DOHH2 (cell line): ENCODE measurements around the gene HOXB3.

Source experiments
- H3F3A ChIP-seq: fragments of 200-600 bp; sonication (generic), shearing (Covaris generic); 2 replicates; pipeline ENCODE4 v1.6.0; 2016; ENCODE audit warnings: antibody characterized with exemption, mild to moderate bottlenecking; ENCODE audit not compliant: control insufficient read depth, insufficient read depth
- H3K27ac ChIP-seq: fragments of 200-600 bp; sonication (generic); 2 replicates; pipeline ENCODE4 v1.5.1; 2014; ENCODE audit warnings: low read depth, mild to moderate bottlenecking, low read length, moderate library complexity
- H3K27me3 ChIP-seq: fragments of 200-600 bp; sonication (generic); 2 replicates; pipeline ENCODE4 v1.6.1; 2014; ENCODE audit warnings: mild to moderate bottlenecking, low read length, mixed read lengths; ENCODE audit not compliant: control insufficient read depth
- H3K36me3 ChIP-seq: fragments of 200-600 bp; sonication (generic); 2 replicates; pipeline ENCODE4 v1.6.1; 2014; ENCODE audit warnings: mild to moderate bottlenecking, low read length, moderate library complexity, mixed read lengths; ENCODE audit not compliant: control insufficient read depth
- H3K4me1 ChIP-seq: fragments of 200-600 bp; sonication (generic); 2 replicates; pipeline ENCODE4 v1.6.1; 2014; ENCODE audit warnings: mild to moderate bottlenecking, low read length, mixed read lengths; ENCODE audit not compliant: control insufficient read depth
- H3K4me2 ChIP-seq: fragments of 200-600 bp; sonication (generic); 2 replicates; pipeline ENCODE4 v1.6.0; 2014; ENCODE audit warnings: mild to moderate bottlenecking, low read length, moderate library complexity
- H3K4me3 ChIP-seq: fragments of 200-600 bp; sonication (generic); 2 replicates; pipeline ENCODE4 v1.5.1; 2014; ENCODE audit warnings: mild to moderate bottlenecking, low read length, mixed read lengths
- H3K79me2 ChIP-seq: fragments of 200-600 bp; sonication (generic); 2 replicates; pipeline ENCODE4 v1.6.1; 2014; ENCODE audit warnings: mild to moderate bottlenecking, low read length, mixed read lengths; ENCODE audit not compliant: control insufficient read depth
- H3K9me2 ChIP-seq: fragments of 200-600 bp; sonication (generic); replicated peaks from 2 replicates; pipeline ENCODE4 v1.6.1; 2014; ENCODE audit warnings: mild to moderate bottlenecking, low read length, mixed read lengths; ENCODE audit not compliant: control insufficient read depth
- H3K9me3 ChIP-seq: fragments of 200-600 bp; sonication (generic); 2 replicates; pipeline ENCODE4 v1.6.1; 2014; ENCODE audit warnings: antibody characterized with exemption, low read length, mixed read lengths; ENCODE audit not compliant: control insufficient read depth, insufficient read depth
- H4K20me1 ChIP-seq: fragments of 200-600 bp; sonication (generic); 2 replicates; pipeline ENCODE4 v1.6.0; 2014; ENCODE audit warnings: low read depth, mild to moderate bottlenecking, antibody characterized with exemption, low read length, moderate library complexity; ENCODE audit not compliant: control insufficient read depth, insufficient read depth
- EZH2phosphoT487 ChIP-seq: fragments of 200-600 bp; sonication (generic); IDR thresholded peaks from 2 replicates; pipeline ENCODE4 v1.6.1; 2017; ENCODE audit warnings: borderline replicate concordance, mild to moderate bottlenecking, antibody characterized with exemption, low read length, moderate library complexity, mixed read lengths
- TF ChIP-seq, protein P1 (sequence below): fragments of 200-600 bp; sonication (generic); IDR thresholded peaks from one replicate; pipeline ENCODE4 v1.5.1; 2014; ENCODE audit warnings: antibody characterized with exemption, mild to moderate bottlenecking, low read depth, low read length; ENCODE audit not compliant: poor library complexity, severe bottlenecking

Gene HOXB3

DNA sequence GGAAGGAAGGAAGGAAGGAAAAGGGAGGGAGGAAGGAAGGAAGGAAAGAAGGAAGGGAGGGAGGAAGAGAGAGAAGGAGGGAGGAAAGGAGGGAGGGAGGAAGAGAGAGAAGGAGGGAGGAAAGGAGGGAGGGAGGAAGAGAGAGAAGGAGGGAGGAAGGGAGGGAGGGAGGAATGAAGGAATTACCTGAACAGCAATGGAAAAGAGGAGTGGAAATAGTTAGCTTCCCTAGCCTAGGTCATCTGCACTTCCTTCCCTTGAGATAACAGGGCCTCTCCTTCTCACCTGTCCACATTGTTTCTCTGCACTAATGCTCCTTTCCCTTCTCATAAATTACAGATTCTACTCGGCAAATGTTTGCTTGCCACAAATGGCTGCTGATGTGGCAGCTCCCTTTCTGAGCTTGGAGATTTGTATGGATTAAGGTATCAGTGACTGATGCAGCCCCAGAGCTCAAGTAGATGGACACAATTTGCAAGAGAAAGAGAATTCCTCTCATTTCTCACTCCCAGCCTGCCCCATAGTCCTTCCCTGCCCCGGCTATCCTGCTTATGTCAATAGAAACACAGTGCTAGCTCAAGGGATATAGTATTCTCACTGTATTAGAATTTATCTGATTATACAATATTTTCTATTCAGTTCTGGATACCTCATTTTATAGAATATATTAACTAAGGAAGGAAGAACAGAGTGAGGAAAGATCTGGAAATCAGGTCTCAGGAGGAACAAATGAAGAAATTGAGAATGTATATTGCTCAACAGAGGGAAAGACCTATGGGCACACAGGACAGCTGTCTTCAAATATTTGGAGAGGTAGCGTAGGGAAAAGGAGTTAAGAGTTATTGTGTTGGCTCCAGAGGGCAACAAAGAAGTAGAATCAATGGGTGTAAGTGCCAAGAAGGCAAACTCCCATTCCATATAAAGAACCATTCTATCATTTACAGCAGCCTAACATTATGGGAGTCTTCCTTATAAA lies 73.8 kb downstream of the HOXB3 start:
- H3K9me2 ChIP-seq, result no peaks in the 10 kb centered on the region
- H3K27ac ChIP-seq, result no peak overlapping the region
- H3K27me3 ChIP-seq, result peaks cover 40% of the 10 kb centered on the region
- H3K79me2 ChIP-seq, result no peaks in the 10 kb centered on the region
- TF ChIP-seq, protein P1, sequence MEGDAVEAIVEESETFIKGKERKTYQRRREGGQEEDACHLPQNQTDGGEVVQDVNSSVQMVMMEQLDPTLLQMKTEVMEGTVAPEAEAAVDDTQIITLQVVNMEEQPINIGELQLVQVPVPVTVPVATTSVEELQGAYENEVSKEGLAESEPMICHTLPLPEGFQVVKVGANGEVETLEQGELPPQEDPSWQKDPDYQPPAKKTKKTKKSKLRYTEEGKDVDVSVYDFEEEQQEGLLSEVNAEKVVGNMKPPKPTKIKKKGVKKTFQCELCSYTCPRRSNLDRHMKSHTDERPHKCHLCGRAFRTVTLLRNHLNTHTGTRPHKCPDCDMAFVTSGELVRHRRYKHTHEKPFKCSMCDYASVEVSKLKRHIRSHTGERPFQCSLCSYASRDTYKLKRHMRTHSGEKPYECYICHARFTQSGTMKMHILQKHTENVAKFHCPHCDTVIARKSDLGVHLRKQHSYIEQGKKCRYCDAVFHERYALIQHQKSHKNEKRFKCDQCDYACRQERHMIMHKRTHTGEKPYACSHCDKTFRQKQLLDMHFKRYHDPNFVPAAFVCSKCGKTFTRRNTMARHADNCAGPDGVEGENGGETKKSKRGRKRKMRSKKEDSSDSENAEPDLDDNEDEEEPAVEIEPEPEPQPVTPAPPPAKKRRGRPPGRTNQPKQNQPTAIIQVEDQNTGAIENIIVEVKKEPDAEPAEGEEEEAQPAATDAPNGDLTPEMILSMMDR, result no peak
- TF ChIP-seq EZH2phosphoT487, result no peak
- H3K4me2 ChIP-seq, result no peak overlapping the region
- H3K4me3 ChIP-seq, result no peak overlapping the region
- H3K4me1 ChIP-seq, result no peaks in the 10 kb centered on the region
- H4K20me1 ChIP-seq, result 0 out of 2 replicates have a peak, but pooled peaks cover 2% of the 10 kb centered on the region
- H3F3A ChIP-seq, result no peaks in the 10 kb centered on the region
- no peaks in the 10 kb centered on the region for H3K9me3 ChIP-seq
- no peaks in the 10 kb centered on the region for H3K36me3 ChIP-seq

DNA sequence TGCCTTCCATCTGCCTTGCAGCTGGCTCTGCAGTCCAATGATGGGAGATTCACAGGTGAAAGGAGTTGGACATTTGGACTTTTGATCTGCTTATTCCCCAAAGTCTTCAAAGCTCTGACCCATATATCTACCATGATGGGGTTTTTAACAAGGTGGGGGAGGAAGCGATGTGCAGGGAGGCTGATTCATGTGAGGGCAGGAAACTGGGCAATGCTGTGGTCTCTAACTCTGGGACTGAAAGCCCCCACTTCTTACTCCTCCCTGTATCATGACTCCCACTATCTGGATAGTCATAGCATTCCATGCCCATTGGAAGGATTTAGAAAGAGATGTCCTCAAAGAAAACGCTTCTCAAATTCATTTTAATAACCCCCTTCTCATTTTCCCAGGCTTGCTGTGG lies 75.6 kb downstream of the HOXB3 start:
- Histone ChIP-seq H4K20me1 (0 out of 2 replicates have a peak, but pooled peaks cover 2% of the 10 kb centered on the region), H3K36me3 (no peaks in the 10 kb centered on the region), H3K9me3 (no peaks in the 10 kb centered on the region), H3K4me2 (no peak overlapping the region), H3K27ac (no peak overlapping the region), H3K79me2 (no peaks in the 10 kb centered on the region), H3F3A (no peaks in the 10 kb centered on the region), H3K4me1 (no peaks in the 10 kb centered on the region), H3K27me3 (peaks cover 35% of the 10 kb centered on the region), H3K9me2 (no peaks in the 10 kb centered on the region), H3K4me3 (no peak overlapping the region)
- TF ChIP-seq, protein P1, result no peak
- no peak for TF ChIP-seq EZH2phosphoT487

DNA sequence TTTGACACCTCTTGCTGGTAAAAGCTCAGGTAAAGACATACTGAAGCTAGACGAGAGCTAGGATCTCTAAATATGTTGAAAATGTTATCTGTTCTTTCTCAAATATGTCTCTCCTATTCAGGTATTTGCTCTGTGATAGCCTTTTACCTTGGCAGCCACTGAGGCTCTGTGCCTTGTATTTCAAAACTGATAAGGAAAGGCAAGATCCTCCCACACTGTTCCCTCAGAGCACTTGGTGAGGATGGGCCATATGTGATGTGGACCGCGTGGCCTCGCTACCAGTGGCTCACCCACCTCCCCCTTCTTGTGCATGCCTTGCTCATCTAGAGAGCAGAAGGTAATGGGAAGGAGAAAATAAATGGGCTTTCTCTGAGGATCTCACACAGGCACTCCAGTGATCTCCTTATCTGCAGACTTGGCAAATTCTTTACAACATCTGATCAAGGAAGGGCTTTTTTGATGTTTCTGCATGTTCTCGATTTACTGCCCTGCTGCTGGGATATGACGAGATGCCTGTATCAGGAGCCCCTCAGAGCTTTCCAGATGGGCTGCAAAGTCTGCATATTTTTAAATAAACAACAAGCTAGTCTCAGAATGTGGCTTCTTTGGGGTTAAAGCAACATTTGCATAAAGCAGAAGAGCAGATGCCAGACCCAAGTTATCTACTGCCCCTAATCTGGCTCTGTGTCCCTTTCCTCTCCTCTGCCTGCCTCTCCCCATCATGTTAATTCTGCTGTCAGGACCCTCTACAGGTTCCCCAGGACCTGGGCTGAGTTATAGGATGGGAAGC lies 76.2 kb downstream of the HOXB3 start:
- Histone ChIP-seq H3K79me2 (no peaks in the 10 kb centered on the region), H3K9me2 (no peaks in the 10 kb centered on the region), H3K36me3 (no peaks in the 10 kb centered on the region), H3K9me3 (no peaks in the 10 kb centered on the region), H3K4me2 (no peak overlapping the region), H4K20me1 (0 out of 2 replicates have a peak, but pooled peaks cover 2% of the 10 kb centered on the region), H3K27ac (no peak overlapping the region), H3K27me3 (peaks cover 35% of the 10 kb centered on the region), H3K4me3 (no peak overlapping the region), H3K4me1 (no peaks in the 10 kb centered on the region), H3F3A (no peaks in the 10 kb centered on the region)
- TF ChIP-seq, protein P1, result no peak
- no peak for TF ChIP-seq EZH2phosphoT487
